GM12874 (cell line): ENCODE data around the gene RASA3.

Source experiments
- CTCF ChIP-seq: IDR thresholded peaks from 2 replicates; pipeline ENCODE4 v1.5.1; 2011; ENCODE audit warnings: low read depth, mild to moderate bottlenecking, control low read depth, low read length, moderate library complexity; ENCODE audit not compliant: insufficient read depth

RASA3 gene

GRCh38 chr13:114064450-114065140 is 67.8 kb downstream of the RASA3 start:
- no peak for TF ChIP-seq CTCF

GRCh38 chr13:114063545-114064449 is 68.6 kb downstream of the RASA3 start:
- TF ChIP-seq CTCF = no peak

GRCh38 chr13:114062754-114063153 is 69.7 kb downstream of the RASA3 start:
- TF ChIP-seq CTCF = no peak

GRCh38 chr13:114062341-114062740 is 70.1 kb downstream of the RASA3 start:
- no peak for TF ChIP-seq CTCF

- TF ChIP-seq CTCF = no peak
Observed at GRCh38 chr13:114061744-114062143, 70.7 kb downstream of the RASA3 start.

GRCh38 chr13:114061047-114061446 is 71.4 kb downstream of the RASA3 start:
- no peak for TF ChIP-seq CTCF

GRCh38 chr13:114059946-114060860 is 72.2 kb downstream of the RASA3 start:
- no peak for TF ChIP-seq CTCF
